Stromal cell of bone marrow (primary cell): ENCODE results near the gene NOL3.
A peak's percentile ranks its signal among the peaks of the same experiment; 100 is the strongest.
"Not testable (repeated sequence)": the region's sequence is repeated elsewhere in the genome, so short reads cannot be mapped to it uniquely, and the experiment has no call there.

Source experiments
- DNase-seq: peaks from one replicate; pipeline ENCODE4 v3.0.0-alpha.2; 2012; ENCODE audit warnings: low read depth

Gene NOL3

GRCh38 chr16:67170168-67170948, at the start of gene NOL3:
NOL3 (plus strand) TSS chr16:67170538.
- peak; percentile 67 for DNase-seq

GRCh38 chr16:67122799-67123198, 47.5 kb upstream of the NOL3 start:
- DNase-seq: not testable (repeated sequence)

GRCh38 chr16:67128417-67128816, 41.9 kb upstream of the NOL3 start:
- no peak for DNase-seq

GRCh38 chr16:67128887-67129286, 41.5 kb upstream of the NOL3 start:
- DNase-seq: no peak

- no peak for DNase-seq
Measured at GRCh38 chr16:67129422-67129821, 40.9 kb upstream of the NOL3 start.

- DNase-seq: no peak
Measured at GRCh38 chr16:67137605-67138004, 32.7 kb upstream of the NOL3 start.

GRCh38 chr16:67141391-67141790, 28.9 kb upstream of the NOL3 start:
- no peak for DNase-seq

- no peak for DNase-seq
Measured at GRCh38 chr16:67142342-67142741, 28.0 kb upstream of the NOL3 start.

GRCh38 chr16:67144943-67145342, 25.4 kb upstream of the NOL3 start:
- no peak for DNase-seq

GRCh38 chr16:67145746-67146145, 24.6 kb upstream of the NOL3 start:
- no peak for DNase-seq

GRCh38 chr16:67146523-67147357, 23.6 kb upstream of the NOL3 start:
- DNase-seq: no peak

GRCh38 chr16:67147437-67148140, 22.7 kb upstream of the NOL3 start:
- no peak for DNase-seq

- no peak for DNase-seq
Measured at GRCh38 chr16:67148221-67148620, 22.1 kb upstream of the NOL3 start.

- DNase-seq: no peak
Measured at GRCh38 chr16:67148656-67149275, 21.6 kb upstream of the NOL3 start.

GRCh38 chr16:67149276-67150046, 20.9 kb upstream of the NOL3 start:
- DNase-seq: no peak

- DNase-seq: no peak
Measured at GRCh38 chr16:67150047-67150832, 20.1 kb upstream of the NOL3 start.

- peak; percentile 59 for DNase-seq
Measured at GRCh38 chr16:67150833-67151396, 19.4 kb upstream of the NOL3 start, which contains the start of gene B3GNT9. B3GNT9 (minus strand) TSS chr16:67150998; CDS start chr16:67150485, 513 bp downstream.

- no peak for DNase-seq
Measured at GRCh38 chr16:67151431-67152097, 18.8 kb upstream of the NOL3 start.

- DNase-seq: no peak
Measured at GRCh38 chr16:67154578-67155294, 15.6 kb upstream of the NOL3 start.
